Epithelial cell of esophagus (primary cell): ENCODE data around the gene FASLG.
A peak's percentile ranks its signal among the peaks of the same experiment; 100 is the strongest.

Source experiments
- DNase-seq: peaks from one replicate; pipeline ENCODE4 v3.0.0; 2010; ENCODE audit warnings: low read depth
- H3K4me3 ChIP-seq: 2 replicates; pipeline ENCODE4 v1.5.1; 2011; ENCODE audit warnings: mild to moderate bottlenecking, low read length, control low read depth
- CTCF ChIP-seq: IDR thresholded peaks from 2 replicates; pipeline ENCODE4 v1.5.1; 2011; ENCODE audit warnings: low read depth, mild to moderate bottlenecking, low read length, control low read depth, inconsistent platforms; ENCODE audit not compliant: insufficient read depth; ENCODE audit errors: missing control alignments

Gene FASLG

GRCh38 chr1:172698224-172698623 is 39.3 kb downstream of the FASLG start:
- no peak overlapping the region for H3K4me3 ChIP-seq
- no peak for TF ChIP-seq CTCF

GRCh38 chr1:172699111-172699510 is 40.2 kb downstream of the FASLG start:
- no peak for TF ChIP-seq CTCF
- DNase-seq = peak; percentile 94
- H3K4me3 ChIP-seq = no peak overlapping the region

More at GRCh38 chr1:172698224-172698623, 39.3 kb downstream of the FASLG start:
- DNase-seq = peak; percentile 27

- no peak for DNase-seq
- no peak for TF ChIP-seq CTCF
- no peak overlapping the region for H3K4me3 ChIP-seq
Observed at GRCh38 chr1:172699695-172700227, 40.9 kb downstream of the FASLG start.

- DNase-seq = no peak
- no peak overlapping the region for H3K4me3 ChIP-seq
- no peak for TF ChIP-seq CTCF
Observed at GRCh38 chr1:172700556-172700955, 41.7 kb downstream of the FASLG start.

GRCh38 chr1:172704001-172704400 is 45.1 kb downstream of the FASLG start:
- no peak overlapping the region for H3K4me3 ChIP-seq
- DNase-seq = no peak
- TF ChIP-seq CTCF = no peak

GRCh38 chr1:172704420-172705210 is 45.7 kb downstream of the FASLG start:
- DNase-seq = no peak
- no peak overlapping the region for H3K4me3 ChIP-seq
- no peak for TF ChIP-seq CTCF

- DNase-seq = no peak
- H3K4me3 ChIP-seq = no peak overlapping the region
- no peak for TF ChIP-seq CTCF
Observed at GRCh38 chr1:172708452-172708851, 49.5 kb downstream of the FASLG start.
